ENCODE measurements around the gene PARPBP. TPM values are rescaled to one million over a fixed set of nuclear protein-coding genes. Genes with fewer than 3 reads are reported as not detected.

The PARPBP gene
- polyA plus RNA-seq, 6 donors from 2014 or later, result 2.3 to 3.0 (median 2.6) TPM

GRCh38 chr12:102172436-102172835 is 52.5 kb downstream of the PARPBP start:
- H3K27me3 Mint-ChIP-seq, result no peaks in the 10 kb centered on the region
- H3K9me3 Mint-ChIP-seq, result no peaks in the 10 kb centered on the region
- no peaks in the 10 kb centered on the region for H3K4me1 Mint-ChIP-seq
- H3K27ac Mint-ChIP-seq, result no peak overlapping the region
- DNase-seq (no peak), ATAC-seq (ENCODE audit: low read depth in 2 of 2) (no peak)
- no peaks in the 10 kb centered on the region for H3K36me3 Mint-ChIP-seq
- H3K4me3 Mint-ChIP-seq, result no peak overlapping the region

- Mint-ChIP-seq H3K36me3 (no peaks in the 10 kb centered on the region), H3K4me3 (no peak overlapping the region), H3K9me3 (no peaks in the 10 kb centered on the region), H3K27me3 (no peaks in the 10 kb centered on the region), H3K4me1 (no peaks in the 10 kb centered on the region), H3K27ac (no peak overlapping the region)
- ATAC-seq (ENCODE audit: low read depth in 2 of 2) (no peak), DNase-seq (no peak)
Observed at GRCh38 chr12:102174117-102174516, 54.1 kb downstream of the PARPBP start.

- H3K27ac Mint-ChIP-seq, result no peak overlapping the region
- no peaks in the 10 kb centered on the region for H3K4me1 Mint-ChIP-seq
- H3K27me3 Mint-ChIP-seq, result no peaks in the 10 kb centered on the region
- ATAC-seq (ENCODE audit: low read depth in 2 of 2) (no peak), DNase-seq (no peak)
- H3K36me3 Mint-ChIP-seq, result no peaks in the 10 kb centered on the region
- H3K9me3 Mint-ChIP-seq, result no peaks in the 10 kb centered on the region
- no peak overlapping the region for H3K4me3 Mint-ChIP-seq
Observed at GRCh38 chr12:102174761-102175160, 54.8 kb downstream of the PARPBP start.

GRCh38 chr12:102182635-102183034 is 62.7 kb downstream of the PARPBP start:
- no peak overlapping the region for H3K4me3 Mint-ChIP-seq
- no peaks in the 10 kb centered on the region for H3K9me3 Mint-ChIP-seq
- no peaks in the 10 kb centered on the region for H3K36me3 Mint-ChIP-seq
- DNase-seq (no peak), ATAC-seq (ENCODE audit: low read depth in 2 of 2) (no peak)
- H3K27ac Mint-ChIP-seq, result no peak overlapping the region
- H3K27me3 Mint-ChIP-seq, result no peaks in the 10 kb centered on the region
- no peaks in the 10 kb centered on the region for H3K4me1 Mint-ChIP-seq

- Mint-ChIP-seq H3K4me3 (no peak overlapping the region), H3K36me3 (no peaks in the 10 kb centered on the region), H3K27me3 (no peaks in the 10 kb centered on the region), H3K27ac (peak overlapping the region in 1 of 6 donors; percentile 7), H3K9me3 (no peaks in the 10 kb centered on the region), H3K4me1 (no peaks in the 10 kb centered on the region)
- no peak for ATAC-seq (ENCODE audit: low read depth in 2 of 2)
- no peak for DNase-seq
Observed at GRCh38 chr12:102195826-102196225, 75.8 kb downstream of the PARPBP start.

- Mint-ChIP-seq H3K4me1 (no peaks in the 10 kb centered on the region), H3K4me3 (no peak within 1 kb of the TSS), H3K9me3 (no peaks in the 10 kb centered on the region), H3K27ac (peak within 1 kb of the TSS in 1 of 6 donors; percentile 1), H3K27me3 (no peaks in the 10 kb centered on the region), H3K36me3 (no peaks in the 10 kb centered on the region)
- no peak for DNase-seq
- no peak for ATAC-seq (ENCODE audit: low read depth in 2 of 2)
Observed at GRCh38 chr12:102197789-102198188, 77.8 kb downstream of the PARPBP start, which contains the start of gene PMCH. PMCH (minus strand) TSS chr12:102197833; CDS start chr12:102197770, 63 bp downstream.

GRCh38 chr12:102201436-102202061 is 81.6 kb downstream of the PARPBP start:
- ATAC-seq (ENCODE audit: low read depth in 2 of 2) (peak; percentile 72 to 76), DNase-seq (peak; percentile 4)
- H3K4me3 Mint-ChIP-seq, result no peak overlapping the region
- no peaks in the 10 kb centered on the region for H3K4me1 Mint-ChIP-seq
- peaks cover 0 to 5% (median 0%) of the 10 kb centered on the region in 7 donors for H3K9me3 Mint-ChIP-seq
- peaks cover 0 to 12% of the 10 kb centered on the region in 2 donors for H3K36me3 Mint-ChIP-seq
- H3K27me3 Mint-ChIP-seq, result no peaks in the 10 kb centered on the region
- no peak overlapping the region for H3K27ac Mint-ChIP-seq

GRCh38 chr12:102202556-102202955 is 82.6 kb downstream of the PARPBP start:
- Mint-ChIP-seq H3K36me3 (peaks cover 0 to 12% of the 10 kb centered on the region in 2 donors), H3K4me3 (no peak overlapping the region), H3K27ac (no peak overlapping the region), H3K27me3 (no peaks in the 10 kb centered on the region), H3K9me3 (peaks cover 0 to 5% (median 0%) of the 10 kb centered on the region in 7 donors), H3K4me1 (no peaks in the 10 kb centered on the region)
- ATAC-seq (ENCODE audit: low read depth in 2 of 2) (no peak), DNase-seq (no peak)

- Mint-ChIP-seq H3K27me3 (no peaks in the 10 kb centered on the region), H3K36me3 (peaks cover 0 to 12% of the 10 kb centered on the region in 2 donors), H3K4me1 (no peaks in the 10 kb centered on the region), H3K27ac (no peak overlapping the region), H3K4me3 (no peak overlapping the region), H3K9me3 (peaks cover 2 to 14% (median 6%) of the 10 kb centered on the region in 7 donors)
- DNase-seq (no peak), ATAC-seq (ENCODE audit: low read depth in 2 of 2) (no peak)
Observed at GRCh38 chr12:102204025-102204424, 84.0 kb downstream of the PARPBP start.

- no peaks in the 10 kb centered on the region for H3K4me1 Mint-ChIP-seq
- no peak for DNase-seq
- no peak for ATAC-seq (ENCODE audit: low read depth in 2 of 2)
- H3K4me3 Mint-ChIP-seq, result no peak overlapping the region
- H3K27ac Mint-ChIP-seq, result no peak overlapping the region
- H3K36me3 Mint-ChIP-seq, result no peaks in the 10 kb centered on the region
- H3K9me3 Mint-ChIP-seq, result peaks cover 0 to 3% (median 0%) of the 10 kb centered on the region in 7 donors
- no peaks in the 10 kb centered on the region for H3K27me3 Mint-ChIP-seq
Observed at GRCh38 chr12:102215992-102216691, 96.2 kb downstream of the PARPBP start.

- H3K36me3 Mint-ChIP-seq, result no peaks in the 10 kb centered on the region
- no peaks in the 10 kb centered on the region for H3K27me3 Mint-ChIP-seq
- ATAC-seq (ENCODE audit: low read depth in 2 of 2), result no peak
Observed at GRCh38 chr12:102220736-102221135, 100.8 kb downstream of the PARPBP start.

GRCh38 chr12:102227954-102228353 is 108.0 kb downstream of the PARPBP start:
- no peak for ATAC-seq (ENCODE audit: low read depth in 2 of 2)

More at GRCh38 chr12:102220736-102221135, 100.8 kb downstream of the PARPBP start:
- Mint-ChIP-seq H3K4me3 (no peak overlapping the region), H3K9me3 (peaks cover 0 to 1% (median 0%) of the 10 kb centered on the region in 7 donors), H3K27ac (no peak overlapping the region), H3K4me1 (no peaks in the 10 kb centered on the region)
- DNase-seq, result no peak

GRCh38 chr12:102232036-102232435 is 112.1 kb downstream of the PARPBP start:
- no peaks in the 10 kb centered on the region for H3K36me3 Mint-ChIP-seq
- no peak overlapping the region for H3K27ac Mint-ChIP-seq
- no peak overlapping the region for H3K4me3 Mint-ChIP-seq
- no peaks in the 10 kb centered on the region for H3K9me3 Mint-ChIP-seq
- H3K4me1 Mint-ChIP-seq, result no peaks in the 10 kb centered on the region
- no peak for DNase-seq
- H3K27me3 Mint-ChIP-seq, result peaks cover 6 to 25% (median 24%) of the 10 kb centered on the region in 3 donors
- no peak for ATAC-seq (ENCODE audit: low read depth in 2 of 2)

More at GRCh38 chr12:102227954-102228353, 108.0 kb downstream of the PARPBP start:
- no peak overlapping the region for H3K27ac Mint-ChIP-seq
- no peak for DNase-seq
- H3K27me3 Mint-ChIP-seq, result peaks cover 0 to 13% (median 13%) of the 10 kb centered on the region in 3 donors
- H3K36me3 Mint-ChIP-seq, result no peaks in the 10 kb centered on the region
- peaks cover 0 to 1% (median 0%) of the 10 kb centered on the region in 7 donors for H3K9me3 Mint-ChIP-seq
- H3K4me1 Mint-ChIP-seq, result no peaks in the 10 kb centered on the region
- no peak overlapping the region for H3K4me3 Mint-ChIP-seq

- DNase-seq (no peak), ATAC-seq (ENCODE audit: low read depth in 2 of 2) (no peak)
- peaks cover 7 to 29% (median 27%) of the 10 kb centered on the region in 3 donors for H3K27me3 Mint-ChIP-seq
- no peaks in the 10 kb centered on the region for H3K4me1 Mint-ChIP-seq
- H3K27ac Mint-ChIP-seq, result no peak overlapping the region
- no peaks in the 10 kb centered on the region for H3K36me3 Mint-ChIP-seq
- peaks cover 0 to under 1% (median 0%) of the 10 kb centered on the region in 7 donors for H3K9me3 Mint-ChIP-seq
- H3K4me3 Mint-ChIP-seq, result no peak overlapping the region
Observed at GRCh38 chr12:102232446-102232845, 112.5 kb downstream of the PARPBP start.
